ENCODE measurements around the gene CDK5. TPM values are rescaled to one million over a fixed set of nuclear protein-coding genes. Genes with fewer than 3 reads are reported as not detected.

CDK5 gene
- total RNA-seq, 4 donors from 2014 or later: 3.7 to 10.7 (median 5.9) TPM

DNA sequence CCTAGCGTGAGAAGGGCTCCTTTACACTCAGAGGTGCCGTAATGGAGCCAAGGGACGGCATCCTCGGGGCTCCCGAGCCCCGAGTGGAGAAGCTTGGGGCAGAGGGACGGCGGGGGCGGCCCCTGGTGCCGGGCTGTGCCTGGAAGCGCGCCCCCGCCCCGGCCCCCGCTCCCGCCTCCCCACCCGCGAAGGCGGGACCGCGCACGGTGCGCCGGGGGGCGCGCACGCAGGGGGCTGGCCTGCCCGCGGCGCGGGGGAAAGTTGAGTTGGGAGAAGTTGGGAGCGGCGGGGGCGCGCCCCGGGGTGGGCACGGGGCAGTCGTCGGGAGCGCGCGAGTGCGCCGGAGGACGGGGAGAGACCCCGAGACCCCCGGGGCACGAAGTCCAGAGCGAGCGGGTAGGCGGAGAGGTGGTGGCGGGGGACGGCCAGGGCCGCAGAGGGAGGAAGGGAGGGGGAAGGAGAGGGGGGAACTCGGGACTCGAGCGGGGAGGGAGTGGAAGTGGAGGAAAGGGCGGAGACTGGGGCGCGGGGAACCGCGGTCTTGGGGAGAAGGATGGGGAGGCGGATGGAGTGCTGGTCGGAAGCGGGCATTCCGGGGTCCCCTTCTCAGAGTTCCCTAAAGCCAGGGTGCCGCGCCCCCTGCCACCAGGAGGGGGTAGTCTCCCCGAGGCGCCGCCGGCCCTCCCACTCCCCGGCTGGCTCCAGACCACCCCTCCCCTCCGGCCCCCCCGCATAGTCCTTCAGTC, 1.8 kb upstream of the CDK5 start, which contains the start of gene SLC4A2:
SLC4A2 (plus strand) TSS at position 223 of the 746 bp plus-strand sequence. CDS start 2,399 bp downstream, outside the sequence.
- peak; percentile 64 to 69 for TF ChIP-seq POLR2A (IDR thresholded peaks at IDR 0.05)
- TF ChIP-seq, protein P1, sequence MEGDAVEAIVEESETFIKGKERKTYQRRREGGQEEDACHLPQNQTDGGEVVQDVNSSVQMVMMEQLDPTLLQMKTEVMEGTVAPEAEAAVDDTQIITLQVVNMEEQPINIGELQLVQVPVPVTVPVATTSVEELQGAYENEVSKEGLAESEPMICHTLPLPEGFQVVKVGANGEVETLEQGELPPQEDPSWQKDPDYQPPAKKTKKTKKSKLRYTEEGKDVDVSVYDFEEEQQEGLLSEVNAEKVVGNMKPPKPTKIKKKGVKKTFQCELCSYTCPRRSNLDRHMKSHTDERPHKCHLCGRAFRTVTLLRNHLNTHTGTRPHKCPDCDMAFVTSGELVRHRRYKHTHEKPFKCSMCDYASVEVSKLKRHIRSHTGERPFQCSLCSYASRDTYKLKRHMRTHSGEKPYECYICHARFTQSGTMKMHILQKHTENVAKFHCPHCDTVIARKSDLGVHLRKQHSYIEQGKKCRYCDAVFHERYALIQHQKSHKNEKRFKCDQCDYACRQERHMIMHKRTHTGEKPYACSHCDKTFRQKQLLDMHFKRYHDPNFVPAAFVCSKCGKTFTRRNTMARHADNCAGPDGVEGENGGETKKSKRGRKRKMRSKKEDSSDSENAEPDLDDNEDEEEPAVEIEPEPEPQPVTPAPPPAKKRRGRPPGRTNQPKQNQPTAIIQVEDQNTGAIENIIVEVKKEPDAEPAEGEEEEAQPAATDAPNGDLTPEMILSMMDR (IDR thresholded peaks at IDR 0.05 in 4 of 5, conservative IDR thresholded peaks at IDR 0.05 in 1 of 5): peak; percentile 24 to 66 (median 56)
- in situ Hi-C loops (cut with MboI; ENCODE audit: low sequenced_read_pairs in 4 of 4) (no loop called here), intact Hi-C loops (cut with DNase I; ENCODE audit: low total_unique reads) (loop anchor here (1.0 to 5.0 kb wide), 4 partner anchors 21 to 1698 kb away; partner anchors contain the start of genes ACTR3B, AGAP3 and FASTK)
- Histone ChIP-seq H3K36me3 (peaks cover 0 to 6% of the 10 kb centered on the region in 2 donors), H3K9me3 (no peaks in the 10 kb centered on the region), H3K27ac (peak within 1 kb of the TSS; percentile 93 to 99 (median 98)), H3K27me3 (no peaks in the 10 kb centered on the region), H3K4me1 (peaks cover 22 to 44% of the 10 kb centered on the region in 2 donors), H3K4me3 (peak within 1 kb of the TSS; percentile 71 to 92 (median 86))
- peak; percentile 49 to 52 for ATAC-seq
- peak; percentile 69 to 71 for DNase-seq

DNA sequence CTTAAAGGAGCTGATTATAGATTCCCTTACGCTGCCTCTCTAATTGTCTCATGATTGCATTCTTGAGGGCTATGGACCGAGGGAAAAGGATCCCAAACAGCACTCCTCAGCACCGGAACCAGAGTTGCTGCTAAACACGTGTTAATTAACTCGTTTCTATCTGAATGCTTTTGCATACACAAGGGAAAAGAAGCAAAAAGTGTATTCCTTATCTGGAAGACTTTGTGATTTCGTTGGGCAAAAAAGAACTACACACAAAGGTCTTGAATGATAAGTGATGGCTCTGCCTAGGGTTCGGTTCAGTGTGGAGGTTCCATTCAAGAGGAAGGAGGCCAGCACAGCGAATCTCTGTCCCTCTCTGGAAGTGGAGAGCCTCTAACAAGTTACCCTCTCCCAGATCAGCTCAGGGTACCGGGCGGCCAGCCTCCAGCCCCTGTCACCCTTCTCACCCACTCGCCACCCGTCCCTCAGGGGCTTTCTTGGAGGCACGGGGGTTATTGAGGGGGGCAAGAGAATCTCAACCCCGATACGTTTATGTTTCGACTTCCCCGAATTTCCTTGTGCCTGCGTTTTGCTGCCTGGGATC, 1.2 kb upstream of the CDK5 start:
- intact Hi-C loops (cut with DNase I; ENCODE audit: low total_unique reads) (loop anchor here (1.0 to 5.0 kb wide), 4 partner anchors 21 to 1698 kb away; partner anchors contain the start of genes ABCB8, ACTR3B, AGAP3 and FASTK), in situ Hi-C loops (cut with MboI; ENCODE audit: low sequenced_read_pairs in 4 of 4) (no loop called here)
- DNase-seq (no peak), ATAC-seq (peak; percentile 15 to 17)
- Histone ChIP-seq H3K36me3 (no peaks in the 10 kb centered on the region), H3K4me3 (peak overlapping the region; percentile 71 to 92 (median 86)), H3K27ac (peak overlapping the region; percentile 93 to 99 (median 98)), H3K27me3 (no peaks in the 10 kb centered on the region), H3K4me1 (peaks cover 22 to 44% of the 10 kb centered on the region in 2 donors), H3K9me3 (no peaks in the 10 kb centered on the region)
- TF ChIP-seq POLR2A (IDR thresholded peaks at IDR 0.05): no peak
- TF ChIP-seq, protein P1 (IDR thresholded peaks at IDR 0.05 in 4 of 5, conservative IDR thresholded peaks at IDR 0.05 in 1 of 5): no peak

DNA sequence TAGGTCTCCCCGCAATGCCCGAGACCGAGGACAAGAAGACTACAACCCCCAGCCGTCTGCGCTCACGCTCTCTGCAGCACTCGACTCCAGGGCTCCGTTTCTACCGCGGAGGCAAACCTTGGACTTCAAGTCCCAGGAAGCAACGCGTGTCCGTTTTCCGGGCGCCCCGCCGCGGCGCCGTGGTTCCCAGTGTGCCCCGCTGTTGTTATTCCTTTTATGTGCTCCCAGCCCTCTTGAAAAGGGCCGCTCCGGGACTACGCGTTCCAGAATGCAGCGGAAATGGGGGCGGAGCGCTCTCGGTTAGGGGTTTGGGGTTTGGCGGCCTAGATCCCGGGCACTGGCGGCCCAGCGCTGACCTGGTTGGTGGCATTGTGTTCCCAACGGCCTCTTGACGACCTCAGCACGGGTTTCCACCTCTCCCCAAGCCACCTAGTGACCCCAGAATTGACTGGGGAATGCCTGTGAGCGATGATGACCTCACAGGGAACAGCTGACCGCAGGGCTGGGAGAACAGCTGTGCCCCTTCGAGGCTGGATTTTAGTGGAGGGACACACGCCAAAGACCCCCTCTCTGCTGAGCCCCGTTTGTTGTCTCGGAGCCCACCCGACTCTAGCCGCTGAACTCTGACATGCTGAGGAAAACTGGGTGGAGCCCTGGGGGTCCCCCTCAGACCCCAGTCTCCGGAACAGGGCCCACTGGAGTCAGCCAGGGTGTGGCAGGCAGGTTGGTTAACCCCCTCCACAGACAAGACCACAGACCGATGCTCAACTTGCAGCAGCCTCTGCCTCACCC, 488 bp upstream of the CDK5 start:
- in situ Hi-C loops (cut with MboI; ENCODE audit: low sequenced_read_pairs in 4 of 4): no loop called here
- peaks cover 22 to 44% of the 10 kb centered on the region in 2 donors for H3K4me1 ChIP-seq
- H3K27ac ChIP-seq: peak overlapping the region; percentile 93 to 99 (median 98)
- no peaks in the 10 kb centered on the region for H3K27me3 ChIP-seq
- peak; percentile 84 to 99 for TF ChIP-seq POLR2A (IDR thresholded peaks at IDR 0.05)
- TF ChIP-seq, protein P1 (IDR thresholded peaks at IDR 0.05 in 4 of 5, conservative IDR thresholded peaks at IDR 0.05 in 1 of 5): no peak
- peak overlapping the region; percentile 71 to 92 (median 86) for H3K4me3 ChIP-seq
- DNase-seq (peak; percentile 100), ATAC-seq (peak; percentile 85 to 87)
- H3K36me3 ChIP-seq: no peaks in the 10 kb centered on the region
- intact Hi-C loops (cut with DNase I; ENCODE audit: low total_unique reads): loop anchor here (1.0 to 5.0 kb wide), 2 partner anchors 30 to 1699 kb away; partner anchors contain the start of genes ABCB8 and ACTR3B
- no peaks in the 10 kb centered on the region for H3K9me3 ChIP-seq
